8988T (cell line): ENCODE data around the gene MCTP1.

Source experiments
- DNase-seq: peaks from one replicate; pipeline ENCODE4 v3.0.0; 2011

Gene MCTP1

GRCh38 chr5:95113489-95113888, 171.4 kb downstream of the MCTP1 start:
- no peak for DNase-seq

- no peak for DNase-seq
Measured at GRCh38 chr5:95111141-95111540, 173.8 kb downstream of the MCTP1 start.

DNA sequence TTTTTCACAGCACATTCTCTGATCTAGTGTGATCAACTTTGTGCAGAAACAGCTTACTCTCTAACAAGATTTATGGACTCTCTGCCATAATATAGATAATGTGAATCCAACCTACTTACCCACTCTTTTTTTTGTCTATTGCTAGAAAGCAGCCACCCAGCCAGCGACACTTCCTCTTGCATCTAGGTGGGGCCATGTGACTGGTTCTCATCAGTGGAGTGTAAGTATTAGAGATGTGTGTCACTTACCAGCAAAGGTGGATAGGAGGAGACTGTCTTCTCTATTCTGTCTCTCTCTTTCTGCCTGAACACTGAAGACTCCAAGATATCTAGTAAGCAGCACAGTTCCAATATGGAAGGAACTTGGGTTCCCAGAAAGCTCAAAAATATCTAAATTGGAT, 174.8 kb downstream of the MCTP1 start:
- DNase-seq, result no peak

DNA sequence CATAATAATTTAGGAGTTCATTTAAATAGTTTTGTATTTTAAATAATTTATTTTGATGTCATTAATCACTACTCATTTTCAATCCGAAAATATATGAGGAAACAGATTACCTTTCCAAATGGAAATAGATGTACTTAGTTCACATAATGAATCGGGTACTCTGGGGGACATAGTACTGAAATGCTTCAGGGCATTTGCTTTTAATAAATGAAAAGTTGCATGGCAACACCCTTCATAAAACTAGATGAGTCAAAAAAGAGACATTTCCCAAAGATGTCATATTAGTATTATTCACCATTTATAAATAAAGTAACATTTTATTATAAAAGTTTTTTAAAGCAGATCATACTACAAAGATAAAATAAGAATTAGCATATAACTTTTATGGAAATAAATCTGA, 177.8 kb downstream of the MCTP1 start:
- no peak for DNase-seq

- no peak for DNase-seq
Measured at GRCh38 chr5:95105638-95106037, 179.3 kb downstream of the MCTP1 start.

DNA sequence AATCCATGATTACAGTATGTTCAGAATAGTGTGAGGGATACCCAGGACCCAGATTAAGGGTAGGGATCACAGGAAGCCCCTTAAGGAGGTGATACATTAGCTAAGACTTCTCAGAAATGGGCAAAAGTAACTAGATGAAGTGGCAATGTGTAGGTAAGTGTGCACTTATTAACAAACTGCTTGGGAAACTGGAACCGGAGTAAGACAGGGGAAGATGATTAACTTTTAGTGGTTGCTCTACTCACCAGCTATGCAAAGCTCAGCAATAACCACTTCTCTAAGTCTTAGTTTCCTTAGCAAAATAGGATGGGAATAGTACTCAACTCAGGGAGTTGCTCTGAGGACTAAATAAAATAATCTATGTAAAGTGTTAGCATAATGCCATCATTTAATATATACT, 182.2 kb downstream of the MCTP1 start:
- no peak for DNase-seq

GRCh38 chr5:95102080-95102479, 182.8 kb downstream of the MCTP1 start:
- no peak for DNase-seq

DNA sequence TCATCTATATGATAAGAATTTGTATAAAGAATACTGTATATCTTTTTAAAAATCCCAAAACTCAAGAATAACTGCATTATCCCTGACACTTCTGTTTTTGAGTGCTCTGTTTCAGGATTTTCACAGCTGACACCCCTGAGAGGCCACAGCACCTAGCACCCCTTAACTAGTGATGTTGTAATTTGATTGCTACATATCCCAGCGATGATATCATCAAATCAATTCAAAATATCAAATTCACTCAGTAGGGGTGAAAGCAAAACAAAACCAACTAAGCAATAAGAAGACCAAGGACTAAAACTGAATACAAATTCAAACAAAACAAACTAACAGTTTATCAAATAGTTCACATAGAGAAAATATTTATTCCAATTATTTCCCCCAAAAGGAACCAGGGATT, 184.3 kb downstream of the MCTP1 start:
- no peak for DNase-seq

DNA sequence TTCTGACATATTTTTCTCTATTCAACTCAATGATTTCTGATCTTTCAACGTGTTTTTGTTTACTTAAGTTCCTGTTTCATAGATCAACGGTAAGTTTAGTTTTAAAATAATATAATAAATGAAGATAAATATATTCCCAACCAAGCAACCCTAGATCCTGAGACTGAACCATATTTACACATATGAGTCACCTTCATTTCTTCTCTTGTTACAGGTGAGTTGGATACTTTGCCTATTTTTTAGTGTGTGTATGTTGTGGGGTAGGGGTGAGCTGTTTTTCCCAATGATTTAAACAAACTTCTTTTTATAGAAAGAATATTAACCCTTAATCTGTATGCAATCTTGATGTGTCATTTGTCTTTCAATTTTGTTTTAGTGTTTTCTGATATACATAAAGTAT, 186.9 kb downstream of the MCTP1 start:
- DNase-seq, result no peak

- DNase-seq, result no peak
Measured at GRCh38 chr5:95093211-95093610, 191.7 kb downstream of the MCTP1 start.

GRCh38 chr5:95090774-95091173, 194.1 kb downstream of the MCTP1 start:
- DNase-seq, result no peak

- DNase-seq, result no peak
Measured at GRCh38 chr5:95087816-95088317, 197.0 kb downstream of the MCTP1 start.

DNA sequence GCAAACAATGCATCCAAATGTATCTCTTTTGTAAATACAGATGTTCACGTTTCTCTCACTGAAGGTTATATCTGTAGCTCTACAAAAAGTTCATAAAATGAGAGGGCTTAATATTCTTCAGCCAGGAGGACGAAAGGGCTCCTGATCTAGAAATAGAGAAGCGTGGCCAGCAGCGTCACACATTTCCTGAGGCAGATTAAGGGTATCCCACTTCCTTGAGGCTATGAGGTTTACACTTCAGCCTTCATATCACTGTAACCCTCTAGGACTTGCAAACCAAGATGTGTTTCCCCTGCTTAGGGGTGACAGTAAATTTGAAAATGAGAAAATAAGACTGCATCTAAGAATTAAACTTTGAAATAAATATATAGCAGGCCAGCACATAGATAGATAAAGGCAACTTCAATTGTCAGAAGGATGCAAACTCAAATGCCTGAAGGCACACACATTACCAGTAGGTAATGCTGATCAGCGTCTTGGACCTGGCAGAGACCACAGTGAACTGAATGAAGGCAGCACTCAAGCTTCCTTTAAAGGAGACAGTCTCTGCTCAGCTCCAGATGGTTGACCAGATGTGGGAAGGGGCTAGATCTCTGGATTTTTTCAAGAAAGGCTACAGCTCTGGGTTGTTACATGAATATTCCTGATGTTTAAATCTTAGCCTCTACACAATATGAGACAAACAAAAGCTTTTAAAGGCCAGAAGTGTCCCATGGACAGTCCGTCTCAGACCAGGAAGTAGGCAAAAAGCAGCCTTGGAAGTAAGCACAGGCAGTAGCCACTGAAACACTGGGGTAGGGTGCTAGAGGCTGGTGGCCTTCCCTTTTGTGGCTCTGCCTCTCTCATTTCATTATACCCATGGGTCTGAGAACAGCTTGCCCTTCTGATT, 197.7 kb downstream of the MCTP1 start:
- DNase-seq, result no peak

- no peak for DNase-seq
Measured at GRCh38 chr5:95084757-95085156, 200.1 kb downstream of the MCTP1 start.

DNA sequence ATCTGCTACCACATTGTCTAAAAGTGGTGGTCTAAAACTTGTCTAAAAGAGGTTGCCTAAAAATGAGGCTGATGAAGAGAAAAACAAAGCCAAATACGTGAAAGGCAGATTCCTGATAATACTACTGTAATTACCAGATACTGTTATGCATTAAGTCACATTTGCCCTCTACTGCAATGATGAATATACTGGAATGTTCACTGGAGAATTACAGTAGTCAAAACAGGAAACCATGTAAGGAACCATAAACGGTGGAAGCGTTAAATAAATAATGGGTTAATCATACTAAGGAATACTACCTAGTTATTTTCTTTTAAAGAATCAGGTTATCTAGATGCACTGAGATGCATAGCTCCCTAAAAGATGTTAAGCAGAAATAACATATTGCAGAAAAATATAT, 201.3 kb downstream of the MCTP1 start:
- no peak for DNase-seq

- DNase-seq, result no peak
Measured at GRCh38 chr5:95081982-95082381, 202.9 kb downstream of the MCTP1 start.

GRCh38 chr5:95081500-95081960, 203.4 kb downstream of the MCTP1 start:
- DNase-seq, result no peak

- DNase-seq, result no peak
Measured at GRCh38 chr5:95080441-95080840, 204.5 kb downstream of the MCTP1 start.

- DNase-seq, result no peak
Measured at GRCh38 chr5:95080030-95080429, 204.9 kb downstream of the MCTP1 start.

- DNase-seq, result no peak
Measured at GRCh38 chr5:95078868-95079267, 206.0 kb downstream of the MCTP1 start.

DNA sequence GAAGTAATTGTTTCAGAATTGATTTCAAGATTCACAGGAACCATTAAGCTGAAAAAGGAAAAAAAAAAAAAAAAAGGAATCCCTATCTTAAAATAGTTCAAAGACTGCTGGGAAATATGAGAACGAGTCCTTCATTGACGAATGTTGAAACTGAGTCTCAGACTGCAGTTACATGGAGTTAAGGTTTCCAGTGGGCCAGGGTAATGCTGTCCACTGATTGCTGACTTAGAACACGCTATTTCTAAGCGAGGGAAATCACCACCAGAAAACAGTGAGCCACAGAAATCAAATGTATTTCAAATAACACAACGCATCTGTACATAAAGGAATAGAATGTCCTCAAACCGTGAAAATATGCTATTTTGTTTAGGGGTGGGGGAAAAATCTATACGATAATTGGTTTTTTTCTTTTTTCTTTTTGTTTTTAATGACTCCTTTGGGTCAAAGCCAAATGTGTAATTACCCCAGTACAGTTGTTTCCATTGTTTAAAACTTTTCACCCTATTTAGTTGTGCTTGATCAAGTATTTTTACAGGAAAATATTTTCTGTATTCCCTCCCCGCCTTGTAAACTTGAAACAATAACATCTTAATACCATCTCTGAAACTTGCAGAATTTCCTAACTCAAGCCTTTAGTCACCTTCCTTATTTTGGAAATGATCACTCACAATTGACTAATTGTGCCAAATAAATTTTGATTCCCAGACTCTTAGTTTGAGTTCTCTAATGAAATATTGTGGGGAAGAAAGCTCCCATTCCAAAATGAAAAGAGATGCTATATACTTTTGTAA, 208.3 kb downstream of the MCTP1 start:
- DNase-seq, result no peak

GRCh38 chr5:95075111-95075510, 209.8 kb downstream of the MCTP1 start:
- DNase-seq, result no peak

- no peak for DNase-seq
Measured at GRCh38 chr5:95072281-95072680, 212.6 kb downstream of the MCTP1 start.

DNA sequence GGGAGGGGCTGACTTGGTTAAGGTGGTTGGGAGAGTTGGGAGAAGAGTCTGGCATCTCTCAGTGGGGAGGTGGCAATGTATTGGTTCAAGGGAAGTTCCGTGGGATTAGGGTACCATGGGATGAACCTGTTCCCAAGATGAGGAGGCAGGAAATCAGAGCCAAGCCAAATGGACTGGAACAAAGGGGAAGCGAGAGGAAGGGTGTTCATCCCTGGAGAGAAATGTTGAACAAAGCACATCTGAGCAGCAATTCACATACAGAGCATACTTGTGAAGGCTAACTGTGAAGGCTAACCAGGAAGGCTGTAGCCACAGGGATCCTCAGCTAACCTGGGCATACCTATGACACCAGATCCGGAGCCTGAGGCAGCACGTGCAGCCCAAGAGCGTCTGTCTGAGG, 214.0 kb downstream of the MCTP1 start:
- no peak for DNase-seq
